Keratinocyte (primary cell): ENCODE results near the gene HOXB7. TPM values are rescaled to one million over a fixed set of nuclear protein-coding genes. Genes with fewer than 3 reads are reported as not detected.

Source experiments
- DNase-seq: peaks from one replicate; pipeline ENCODE4 v3.0.0-alpha.2; 2011; ENCODE audit warnings: low read depth, missing footprints, low spot score
- FAIRE-seq: peaks from 2 replicates; lab custom pipeline; 2011; peaks lifted over from hg19 to GRCh38; lab: Jason Lieb, UNC
- H2AFZ ChIP-seq: 2 replicates; pipeline ENCODE4 v1.6.0; 2012; ENCODE audit warnings: low read length, control low read depth, inconsistent platforms; ENCODE audit not compliant: control insufficient read depth
- H3K27ac ChIP-seq: 2 replicates; pipeline ENCODE4 v1.5.1; 2011; ENCODE audit warnings: low read length; ENCODE audit not compliant: control insufficient read depth, insufficient read depth
- H3K27me3 ChIP-seq: 3 replicates; pipeline ENCODE4 v1.6.0; 2011; ENCODE audit warnings: low read length; ENCODE audit not compliant: control insufficient read depth, insufficient read depth; ENCODE audit errors: extremely low read depth
- H3K36me3 ChIP-seq, 2 experiments: 2 replicates in 1 of 2; 3 replicates in 1 of 2; pipeline ENCODE4 v1.5.1; 2011; ENCODE audit warnings: low read length in 2 of 2, mild to moderate bottlenecking in 1 of 2; ENCODE audit not compliant: control insufficient read depth in 2 of 2, insufficient read depth in 2 of 2; ENCODE audit errors: extremely low read depth in 1 of 2
- H3K4me1 ChIP-seq: 3 replicates; pipeline ENCODE4 v1.5.1; 2011; ENCODE audit warnings: low read length; ENCODE audit not compliant: control insufficient read depth, insufficient read depth; ENCODE audit errors: extremely low read depth
- H3K4me2 ChIP-seq: 3 replicates; pipeline ENCODE4 v1.6.0; 2011; ENCODE audit warnings: low read depth, low read length; ENCODE audit not compliant: control insufficient read depth, insufficient read depth; ENCODE audit errors: extremely low read depth
- H3K4me3 ChIP-seq, 3 experiments: fragments of 200-600 bp in 1 of 3; sonication (generic) in 1 of 3; 2 replicates in 2 of 3; 3 replicates in 1 of 3; pipeline ENCODE4 v1.5.1; 2011 to 2016; ENCODE audit warnings: low read length in 3 of 3, mild to moderate bottlenecking in 3 of 3, control low read depth in 2 of 3, inconsistent platforms in 1 of 3, low read depth in 1 of 3, mixed read lengths in 1 of 3, mixed run types in 1 of 3, moderate library complexity in 1 of 3; ENCODE audit not compliant: control insufficient read depth in 2 of 3, insufficient read depth in 2 of 3; ENCODE audit errors: extremely low read depth in 1 of 3
- H3K79me2 ChIP-seq: 2 replicates; pipeline ENCODE4 v1.6.0; 2012; ENCODE audit warnings: low read length; ENCODE audit not compliant: control insufficient read depth, insufficient read depth
- H3K9ac ChIP-seq: 3 replicates; pipeline ENCODE4 v1.6.0; 2011; ENCODE audit warnings: low read length; ENCODE audit not compliant: control insufficient read depth, insufficient read depth; ENCODE audit errors: extremely low read depth
- H3K9me1 ChIP-seq: 3 replicates; pipeline ENCODE4 v1.6.0; 2011; ENCODE audit warnings: low read length; ENCODE audit not compliant: control insufficient read depth, insufficient read depth; ENCODE audit errors: extremely low read depth
- H3K9me3 ChIP-seq: 2 replicates; pipeline ENCODE4 v1.5.1; 2012; ENCODE audit warnings: low read depth, low read length; ENCODE audit not compliant: control insufficient read depth
- H4K20me1 ChIP-seq: 3 replicates; pipeline ENCODE4 v1.6.0; 2011; ENCODE audit warnings: low read length; ENCODE audit not compliant: control insufficient read depth, insufficient read depth; ENCODE audit errors: extremely low read depth
- EZH2 ChIP-seq: IDR thresholded peaks from one replicate; pipeline ENCODE4 v1.6.1; 2012; ENCODE audit warnings: inconsistent platforms, mild to moderate bottlenecking, low read length, moderate library complexity
- dilution Hi-C: fragments of 300-500 bp; cut with MboI; formaldehyde crosslinking; loops from one replicate; pipeline ENCODE4 v1.7.0; 2020; ENCODE audit warnings: low sequenced_read_pairs; ENCODE audit not compliant: extremely low pct_ligation_motif_present
- polyA plus RNA-seq, 5 experiments: library from polyadenylated mRNA; depleted of rRNA in 3 of 5; stranded (reverse) in 3 of 5; stranded (forward) in 1 of 5; unstranded in 1 of 5; fragments of >200 nt; gene quantifications; 1 replicate in 1 of 5; 2 replicates in 3 of 5; 3 replicates in 1 of 5; pipeline versions ENCODE4 v1.2.1 to v1.2.3, GENCODE V29; 2011 to 2012; ENCODE audit warnings: missing spikeins in 2 of 5, low read depth in 1 of 5, low replicate concordance in 1 of 5
- TF ChIP-seq, protein P1 (sequence below), 3 experiments: IDR thresholded peaks in 1 of 3; conservative IDR thresholded peaks in 1 of 3; optimal IDR thresholded peaks in 1 of 3; 2 replicates in 2 of 3; 3 replicates in 1 of 3; pipeline versions ENCODE3 to v1.5.1; 2011; ENCODE audit warnings: low read length in 3 of 3, mild to moderate bottlenecking in 3 of 3, moderate library complexity in 2 of 3, control low read depth in 1 of 3, inconsistent platforms in 1 of 3; ENCODE audit not compliant: insufficient read depth in 2 of 3; ENCODE audit errors: extremely low read depth in 1 of 3

The HOXB7 gene
- polyA plus RNA-seq, 1 donor (not counting 4 experiments of a cell fraction or from before 2014, with no cell fraction given): 1.0 TPM

DNA sequence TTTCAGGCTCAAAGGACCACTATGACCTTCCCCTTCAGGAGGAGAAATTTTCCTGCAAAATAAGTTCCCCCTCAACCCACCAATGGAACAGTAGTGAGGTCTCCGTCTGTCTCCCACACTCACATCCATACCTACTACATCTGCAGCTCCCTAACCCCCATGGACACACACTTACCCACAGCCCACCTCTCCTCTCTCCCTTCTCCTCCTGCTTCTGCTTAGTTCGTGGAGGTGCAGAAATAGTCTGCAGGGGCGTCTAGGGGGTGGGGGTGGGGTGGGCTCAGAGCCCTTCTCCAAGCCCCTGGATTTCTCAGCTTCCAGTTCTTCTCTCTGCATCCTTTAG lies 41.6 kb downstream of the HOXB7 start:
- Histone ChIP-seq H2AFZ (no peak overlapping the region), H4K20me1 (no peaks in the 10 kb centered on the region), H3K27me3 (peaks cover 85% of the 10 kb centered on the region), H3K9me1 (no peaks in the 10 kb centered on the region), H3K9me3 (no peaks in the 10 kb centered on the region), H3K9ac (no peak overlapping the region), H3K4me1 (peaks cover 16% of the 10 kb centered on the region), H3K4me2 (no peak overlapping the region), H3K4me3 (no peak overlapping the region), H3K36me3 (peaks cover 0 to 1% of the 10 kb centered on the region in 2 experiments), H3K79me2 (no peaks in the 10 kb centered on the region), H3K27ac (no peak overlapping the region)
- FAIRE-seq: no peak
- TF ChIP-seq EZH2: no peak
- TF ChIP-seq, protein P1, sequence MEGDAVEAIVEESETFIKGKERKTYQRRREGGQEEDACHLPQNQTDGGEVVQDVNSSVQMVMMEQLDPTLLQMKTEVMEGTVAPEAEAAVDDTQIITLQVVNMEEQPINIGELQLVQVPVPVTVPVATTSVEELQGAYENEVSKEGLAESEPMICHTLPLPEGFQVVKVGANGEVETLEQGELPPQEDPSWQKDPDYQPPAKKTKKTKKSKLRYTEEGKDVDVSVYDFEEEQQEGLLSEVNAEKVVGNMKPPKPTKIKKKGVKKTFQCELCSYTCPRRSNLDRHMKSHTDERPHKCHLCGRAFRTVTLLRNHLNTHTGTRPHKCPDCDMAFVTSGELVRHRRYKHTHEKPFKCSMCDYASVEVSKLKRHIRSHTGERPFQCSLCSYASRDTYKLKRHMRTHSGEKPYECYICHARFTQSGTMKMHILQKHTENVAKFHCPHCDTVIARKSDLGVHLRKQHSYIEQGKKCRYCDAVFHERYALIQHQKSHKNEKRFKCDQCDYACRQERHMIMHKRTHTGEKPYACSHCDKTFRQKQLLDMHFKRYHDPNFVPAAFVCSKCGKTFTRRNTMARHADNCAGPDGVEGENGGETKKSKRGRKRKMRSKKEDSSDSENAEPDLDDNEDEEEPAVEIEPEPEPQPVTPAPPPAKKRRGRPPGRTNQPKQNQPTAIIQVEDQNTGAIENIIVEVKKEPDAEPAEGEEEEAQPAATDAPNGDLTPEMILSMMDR (optimal IDR thresholded peaks at IDR 0.05 in 1 of 3, IDR thresholded peaks at IDR 0.05 in 1 of 3, conservative IDR thresholded peaks at IDR 0.05 in 1 of 3; ENCODE audit: extremely low read depth in 1 of 3, insufficient read depth in 2 of 3, low read length in 3 of 3): no peak
- no peak for DNase-seq
- dilution Hi-C loops: no loop called here

DNA sequence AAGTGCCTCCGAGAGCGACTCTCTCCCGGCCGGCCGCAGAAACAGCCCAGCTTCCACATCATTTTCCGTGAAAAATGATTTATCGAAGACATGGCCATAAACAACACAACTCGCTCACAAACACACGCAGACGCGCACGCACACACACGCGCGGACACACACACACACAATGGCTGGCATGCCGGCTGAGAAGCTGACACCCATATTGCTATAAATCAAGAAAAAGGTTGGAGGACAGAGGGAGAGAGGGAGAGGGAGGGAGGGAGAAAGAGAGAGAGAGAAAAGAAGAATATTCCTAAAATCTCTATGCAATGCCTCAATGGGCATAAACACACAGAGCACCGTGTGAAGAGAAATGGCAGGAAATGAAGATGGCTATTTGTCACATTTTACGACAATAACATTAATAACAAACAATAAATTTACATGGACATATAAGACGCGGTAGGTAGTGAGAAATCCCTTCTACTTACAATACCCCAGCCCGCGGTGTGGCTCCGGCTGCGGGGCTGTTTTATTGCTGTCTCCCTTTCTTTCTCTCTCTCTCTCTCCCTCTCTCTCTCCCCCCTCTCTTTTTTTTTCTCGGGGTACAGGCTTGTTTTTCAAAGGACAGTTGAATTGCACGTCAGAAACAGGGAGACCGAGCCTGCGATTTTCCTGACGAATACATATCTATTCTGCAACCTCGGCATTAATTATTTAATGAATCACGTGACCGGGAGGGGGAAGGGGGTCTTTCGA lies 42.1 kb downstream of the HOXB7 start:
- Histone ChIP-seq H3K9me3 (no peaks in the 10 kb centered on the region), H3K4me2 (no peak overlapping the region), H3K27ac (no peak overlapping the region), H3K4me3 (no peak overlapping the region), H3K4me1 (peaks cover 10% of the 10 kb centered on the region), H3K9me1 (no peaks in the 10 kb centered on the region), H3K9ac (no peak overlapping the region), H3K36me3 (peaks cover 0 to 1% of the 10 kb centered on the region in 2 experiments), H4K20me1 (no peaks in the 10 kb centered on the region), H2AFZ (no peak overlapping the region), H3K27me3 (peaks cover 81% of the 10 kb centered on the region), H3K79me2 (no peaks in the 10 kb centered on the region)
- DNase-seq (no peak), FAIRE-seq (no peak)
- TF ChIP-seq, protein P1 (optimal IDR thresholded peaks at IDR 0.05 in 1 of 3, IDR thresholded peaks at IDR 0.05 in 1 of 3, conservative IDR thresholded peaks at IDR 0.05 in 1 of 3; ENCODE audit: extremely low read depth in 1 of 3, insufficient read depth in 2 of 3, low read length in 3 of 3): no peak
- TF ChIP-seq EZH2: no peak
- dilution Hi-C loops: no loop called here
